HepG2 (cell line): ENCODE results near the gene LYPD6B. TPM values are rescaled to one million over a fixed set of nuclear protein-coding genes. Genes with fewer than 3 reads are reported as not detected.

Experiments
- ATAC-seq: fragments of 200-7000 bp; cut with Tn5 transposase; 3 replicates; pipeline ENCODE4 v1.9.1; 2020; ENCODE audit warnings: mild to moderate bottlenecking, moderate library complexity
- BruUV-seq: library from RNA; stranded (reverse); fragments of 400-500 nt; replicated peaks from 2 replicates; lab custom pipeline; 2021; lab: Mats Ljungman, UMichigan
- CTCF ChIA-PET: fragments of 300-600 bp; formaldehyde crosslinking; extraction: SDS; loops from one replicate; lab custom pipeline; 2021; ENCODE audit warnings: low total read pairs, inconsistent platforms, low intra/inter-chr PET ratio; lab: Yijun Ruan, JAX
- POLR2A ChIA-PET: fragments of 350-600 bp; sonication (Branson Sonifier 250); formaldehyde crosslinking; loops from one replicate; lab custom pipeline; 2020; ENCODE audit warnings: antibody characterized with exemption, inconsistent platforms; lab: Yijun Ruan, JAX
- DNase-seq: peaks from one replicate; pipeline ENCODE4 v3.0.0-alpha.2; 2015; ENCODE audit warnings: low spot score
- FAIRE-seq: peaks from 3 replicates; lab custom pipeline; 2011; peaks lifted over from hg19 to GRCh38; lab: Jason Lieb, UNC
- H2AFZ ChIP-seq: one replicate; pipeline ENCODE4 v1.6.1; 2011; ENCODE audit warnings: low read length, inconsistent platforms
- H3K27ac ChIP-seq: fragments of 300-600 bp; 3 replicates; pipeline ENCODE4 v1.8.0; 2011; ENCODE audit warnings: mixed run types, mild to moderate bottlenecking, mixed read lengths, low read length, inconsistent platforms; ENCODE audit not compliant: insufficient read depth; ENCODE audit errors: extremely low read length
- H3K27me3 ChIP-seq, 2 experiments: fragments of 200-600 bp in 1 of 2; 2 replicates in 1 of 2; 3 replicates in 1 of 2; pipeline versions ENCODE4 v1.6.0 to v1.8.0; 2011; ENCODE audit warnings: low read length in 2 of 2, mild to moderate bottlenecking in 2 of 2, moderate library complexity in 2 of 2, inconsistent platforms in 1 of 2; ENCODE audit not compliant: insufficient read depth in 2 of 2, control insufficient read depth in 1 of 2
- H3K36me3 ChIP-seq, 2 experiments: fragments of 200-600 bp in 1 of 2; replicated peaks in 1 of 2; 2 replicates in 1 of 2; 3 replicates in 1 of 2; pipeline versions ENCODE4 v1.5.1 to v1.8.0; 2011; ENCODE audit warnings: low read length in 2 of 2, inconsistent platforms in 1 of 2; ENCODE audit not compliant: insufficient read depth in 2 of 2, control insufficient read depth in 1 of 2
- H3K4me1 ChIP-seq: 2 replicates; pipeline ENCODE4 v1.5.1; 2012; ENCODE audit warnings: low read length, inconsistent platforms; ENCODE audit not compliant: insufficient read depth
- H3K4me2 ChIP-seq: 2 replicates; pipeline ENCODE4 v1.6.0; 2011; ENCODE audit warnings: low read depth, low read length, inconsistent platforms
- H3K4me3 ChIP-seq, 3 experiments: fragments of 200-600 bp in 1 of 3; sonication (generic), shearing (Covaris generic) in 1 of 3; replicated peaks in 1 of 3; 2 replicates each; pipeline ENCODE4 v1.5.1; 2011 to 2016; ENCODE audit warnings: low read length in 3 of 3, inconsistent platforms in 2 of 3, low read depth in 2 of 3, mild to moderate bottlenecking in 2 of 3, control low read depth in 1 of 3, mixed read lengths in 1 of 3; ENCODE audit not compliant: insufficient read depth in 1 of 3
- H3K79me2 ChIP-seq: one replicate; pipeline ENCODE4 v1.6.1; 2011; ENCODE audit warnings: low read length, inconsistent platforms; ENCODE audit not compliant: insufficient read depth
- H3K9ac ChIP-seq: 2 replicates; pipeline ENCODE4 v1.6.0; 2011; ENCODE audit warnings: mild to moderate bottlenecking, low read depth, low read length, inconsistent platforms; ENCODE audit not compliant: insufficient read depth
- H3K9me3 ChIP-seq: 2 replicates; pipeline ENCODE4 v1.5.1; 2012; ENCODE audit warnings: mild to moderate bottlenecking, low read length
- H4K20me1 ChIP-seq: 2 replicates; pipeline ENCODE4 v1.6.0; 2011; ENCODE audit warnings: inconsistent platforms, mild to moderate bottlenecking, low read length, moderate library complexity; ENCODE audit not compliant: insufficient read depth
- ADNP ChIP-seq: sonication (generic); formaldehyde crosslinking; IDR thresholded peaks from 2 replicates; pipeline ENCODE4 v1.4.0; 2020; ENCODE audit warnings: missing genetic modification reagents
- HOXA9 ChIP-seq: sonication (generic); formaldehyde crosslinking; IDR thresholded peaks from 2 replicates; pipeline ENCODE4 v1.8.1; 2022; ENCODE audit warnings: missing genetic modification reagents, mild to moderate bottlenecking, moderate library complexity, borderline replicate concordance
- KMT2A ChIP-seq: sonication (generic); formaldehyde crosslinking; IDR thresholded peaks from 2 replicates; pipeline ENCODE4 v1.4.0; 2020; ENCODE audit warnings: missing genetic modification reagents
- PAWR ChIP-seq: sonication (generic); formaldehyde crosslinking; IDR thresholded peaks from 2 replicates; pipeline ENCODE4 v1.4.0; 2020; ENCODE audit warnings: missing genetic modification reagents, mild to moderate bottlenecking, borderline replicate concordance
- REL ChIP-seq: sonication (generic); formaldehyde crosslinking; conservative IDR thresholded peaks from 2 replicates; pipeline ENCODE4 v1.8.0; 2022; ENCODE audit warnings: mild to moderate bottlenecking, missing genetic modification reagents, moderate library complexity
- SRF ChIP-seq: IDR thresholded peaks from 2 replicates; pipeline ENCODE4 v1.6.1; 2011; ENCODE audit warnings: mild to moderate bottlenecking, low read depth, low read length, moderate library complexity
- THYN1 ChIP-seq: sonication (generic); formaldehyde crosslinking; IDR thresholded peaks from 2 replicates; pipeline ENCODE4 v1.8.1; 2023; ENCODE audit warnings: low read depth, mild to moderate bottlenecking, moderate library complexity, missing genetic modification reagents, borderline replicate concordance
- ZBTB7A ChIP-seq: sonication (generic); formaldehyde crosslinking; IDR thresholded peaks from 2 replicates; pipeline ENCODE4 v1.8.0; 2022; ENCODE audit warnings: mild to moderate bottlenecking, missing genetic modification reagents
- ZBTB8A ChIP-seq: sonication (generic); formaldehyde crosslinking; IDR thresholded peaks from 2 replicates; pipeline ENCODE4 v1.4.0; 2020; ENCODE audit warnings: mild to moderate bottlenecking, low read depth, missing genetic modification reagents, borderline replicate concordance
- ZNF207 ChIP-seq: fragments of 450-650 bp; IDR thresholded peaks from 2 replicates; pipeline ENCODE4 v1.6.1; 2016; ENCODE audit warnings: antibody characterized with exemption, borderline replicate concordance
- ZNF343 ChIP-seq: sonication (generic); formaldehyde crosslinking; IDR thresholded peaks from 2 replicates; pipeline ENCODE4 v1.4.0; 2020; ENCODE audit warnings: mild to moderate bottlenecking, missing genetic modification reagents
- ZNF550 ChIP-seq: sonication (generic); formaldehyde crosslinking; IDR thresholded peaks from 2 replicates; pipeline ENCODE4 v1.4.0; 2020; ENCODE audit warnings: mild to moderate bottlenecking, missing genetic modification reagents, borderline replicate concordance
- WGBS: methylation state at CpG from one replicate; pipeline ENCODE4 v1.1.6; 2017; ENCODE audit warnings: low lambda C conversion rate; 5-methylcytosine and 5-hydroxymethylcytosine counted together
- in situ Hi-C: cut with HindIII; loops from 2 replicates; pipeline ENCODE4 v1.10.0; 2017; ENCODE audit warnings: low pct_unique_long_range_greater_than_20kb; ENCODE audit not compliant: extremely low pct_ligation_motif_present
- intact Hi-C: fragments of 100-400 bp; cut with micrococcal nuclease; formaldehyde crosslinking; loops from one replicate; pipeline ENCODE4 v1.10.0; 2022; ENCODE audit not compliant: unreplicated experiment
- polyA plus RNA-seq, 8 experiments: library from polyadenylated mRNA; depleted of rRNA in 3 of 8; stranded (reverse) in 7 of 8; unstranded in 1 of 8; fragments of >200 nt; fragmentation: Illumina TruSeq in 4 of 8; extraction: Trizol in 4 of 8; gene quantifications; 2 replicates each; pipeline versions ENCODE4 v1.2.1 to v1.2.3, GENCODE V29; 2011 to 2016; ENCODE audit warnings: low read depth in 4 of 8, missing spikeins in 1 of 8, mixed read lengths in 1 of 8; ENCODE audit not compliant: insufficient read depth in 1 of 8
- total RNA-seq, 5 experiments: library from RNA; depleted of rRNA; stranded (reverse); fragments of >200 nt; fragmentation: Illumina TruSeq; extraction: Trizol; gene quantifications; 2 replicates each; pipeline ENCODE4 v1.2.3, GENCODE V29; 2016; ENCODE audit warnings: low read depth in 1 of 5
- TF ChIP-seq, protein P1 (sequence below): sonication (generic); formaldehyde crosslinking; IDR thresholded peaks from 2 replicates; pipeline ENCODE4 v1.5.0; 2020; ENCODE audit warnings: mild to moderate bottlenecking, missing genetic modification reagents

LYPD6B gene
- total and polyA plus RNA-seq, 2 of the 13 experiments (the other 11 are each of a cell fraction or from before 2014, with no cell fraction given): not detected

DNA sequence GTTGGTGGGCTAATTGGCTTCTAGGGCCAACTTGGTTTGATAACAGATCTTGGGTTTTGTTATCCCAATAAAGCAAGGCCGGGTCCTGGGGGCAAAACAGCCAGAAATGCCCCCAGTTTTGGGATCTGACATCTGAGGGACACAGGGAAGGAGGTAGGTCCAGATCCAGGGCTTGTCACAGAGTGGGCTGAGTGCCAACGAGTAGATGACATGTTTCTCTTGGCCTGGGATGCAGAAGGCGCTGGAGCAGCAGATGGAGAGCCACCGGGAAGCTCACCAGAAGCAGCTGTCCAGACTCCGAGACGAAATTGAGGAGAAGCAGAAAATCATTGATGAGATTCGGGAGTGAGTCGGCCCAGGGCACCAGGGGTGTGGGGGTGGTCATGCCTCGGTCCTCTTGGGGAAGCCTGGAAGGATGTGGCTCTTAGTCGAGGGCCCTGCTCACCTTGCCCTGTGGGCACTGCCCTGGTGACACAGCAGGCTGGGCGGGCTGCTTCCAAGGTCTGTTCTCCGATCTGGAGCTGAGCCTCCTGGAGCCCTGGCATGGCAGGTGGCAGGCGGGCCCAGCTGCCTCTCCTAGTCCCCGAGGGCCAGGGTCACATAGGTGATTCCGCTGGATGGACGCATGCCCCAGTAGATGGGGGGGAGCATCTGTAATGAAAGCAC lies 40.2 kb upstream of the LYPD6B start:
- TF ChIP-seq ZBTB7A (no peak), PAWR (CRISPR knock-in tag) (no peak), REL (CRISPR knock-in tag) (no peak), KMT2A (CRISPR knock-in tag) (no peak), SRF (no peak), ZNF550 (no peak), ZNF343 (no peak), ZBTB8A (no peak), HOXA9 (CRISPR knock-in tag) (no peak), ZNF207 (no peak), ADNP (CRISPR knock-in tag) (no peak), THYN1 (CRISPR knock-in tag) (no peak)
- TF ChIP-seq, protein P1, sequence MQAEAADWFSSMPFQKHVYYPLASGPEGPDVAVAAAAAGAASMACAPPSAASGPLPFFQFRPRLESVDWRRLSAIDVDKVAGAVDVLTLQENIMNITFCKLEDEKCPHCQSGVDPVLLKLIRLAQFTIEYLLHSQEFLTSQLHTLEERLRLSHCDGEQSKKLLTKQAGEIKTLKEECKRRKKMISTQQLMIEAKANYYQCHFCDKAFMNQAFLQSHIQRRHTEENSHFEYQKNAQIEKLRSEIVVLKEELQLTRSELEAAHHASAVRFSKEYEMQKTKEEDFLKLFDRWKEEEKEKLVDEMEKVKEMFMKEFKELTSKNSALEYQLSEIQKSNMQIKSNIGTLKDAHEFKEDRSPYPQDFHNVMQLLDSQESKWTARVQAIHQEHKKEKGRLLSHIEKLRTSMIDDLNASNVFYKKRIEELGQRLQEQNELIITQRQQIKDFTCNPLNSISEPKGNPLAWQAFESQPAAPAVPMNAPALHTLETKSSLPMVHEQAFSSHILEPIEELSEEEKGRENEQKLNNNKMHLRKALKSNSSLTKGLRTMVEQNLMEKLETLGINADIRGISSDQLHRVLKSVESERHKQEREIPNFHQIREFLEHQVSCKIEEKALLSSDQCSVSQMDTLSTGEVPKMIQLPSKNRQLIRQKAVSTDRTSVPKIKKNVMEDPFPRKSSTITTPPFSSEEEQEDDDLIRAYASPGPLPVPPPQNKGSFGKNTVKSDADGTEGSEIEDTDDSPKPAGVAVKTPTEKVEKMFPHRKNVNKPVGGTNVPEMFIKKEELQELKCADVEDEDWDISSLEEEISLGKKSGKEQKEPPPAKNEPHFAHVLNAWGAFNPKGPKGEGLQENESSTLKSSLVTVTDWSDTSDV: no peak
- ChIA-PET CTCF (no interaction called here), POLR2A (no interaction called here)
- no peaks in the 10 kb centered on the region for H3K9me3 ChIP-seq
- 37% methylated on average over 13 of the region's 16 CpGs for whole genome bisulfite sequencing
- FAIRE-seq (no peak), ATAC-seq (no peak), DNase-seq (no peak)
- no peak overlapping the region for H3K4me3 ChIP-seq
- peaks cover 0 to 37% of the 10 kb centered on the region in 2 experiments; a peak in 2 of 5 replicates for H3K27me3 ChIP-seq
- H3K4me1 ChIP-seq: no peaks in the 10 kb centered on the region
- no peaks in the 10 kb centered on the region for H3K79me2 ChIP-seq
- no peak overlapping the region for H2AFZ ChIP-seq
- no peak overlapping the region for H3K27ac ChIP-seq
- no peaks in the 10 kb centered on the region for H4K20me1 ChIP-seq
- in situ Hi-C loops (loop anchor here (25.0 kb wide), 2 partner anchors 361 to 1061 kb away; partner anchors contain the start of gene EPC2), intact Hi-C loops (no loop called here)
- no peak overlapping the region for H3K4me2 ChIP-seq
- H3K36me3 ChIP-seq: no peaks in the 10 kb centered on the region
- H3K9ac ChIP-seq: no peak overlapping the region
- no TSS peak for BruUV-seq
